ENCODE results near the gene CIB2.

- TF ChIP-seq TAF1 (IDR thresholded peaks at IDR 0.05; ENCODE audit: borderline replicate concordance, insufficient read depth, low read length): no peak
- TF ChIP-seq POLR2AphosphoS5 (IDR thresholded peaks at IDR 0.05; ENCODE audit: low read depth, low read length): no peak
- no peak for TF ChIP-seq REST (IDR thresholded peaks at IDR 0.05; ENCODE audit: insufficient read depth in 1 of 2, low read depth in 2 of 2, low read length in 2 of 2)
- TF ChIP-seq SIN3A (IDR thresholded peaks at IDR 0.05; ENCODE audit: borderline replicate concordance, insufficient read depth, low read length): no peak
- no peak for TF ChIP-seq FOXP2 (optimal IDR thresholded peaks at IDR 0.05; ENCODE audit: borderline replicate concordance, extremely low read depth, extremely low read length, insufficient read depth)
Measured at GRCh38 chr15:78092261-78093041, 38.8 kb downstream of the CIB2 start, which contains the start of gene SH2D7.

Data from PFSK-1 (cell line).